C4-2B (cell line): ENCODE measurements around the gene CCT7.

ENCODE experiments used
- CTCF ChIP-seq: fragments of 450-650 bp; conservative IDR thresholded peaks from 2 replicates; pipeline ENCODE4 v1.5.1; 2017; ENCODE audit warnings: mild to moderate bottlenecking
- ZFX ChIP-seq: fragments of 450-650 bp; IDR thresholded peaks from 2 replicates; pipeline ENCODE4 v1.6.1; 2017

GRCh38 chr2:73235315-73236028 lies 1.4 kb downstream of the CCT7 start:
- TF ChIP-seq CTCF (no peak), ZFX (no peak)
